HCT116 (cell line): Measurements from ENCODE around the gene TEDDM1.

Source experiments
- EZH2 ChIP-seq: fragments of 200-600 bp; sonication (generic); IDR thresholded peaks from 2 replicates; pipeline ENCODE4 v1.6.1; 2017; ENCODE audit warnings: antibody characterized with exemption, mixed run types
- JUND ChIP-seq: IDR thresholded peaks from 2 replicates; pipeline ENCODE4 v1.6.1; 2012
- POLR2A ChIP-seq: IDR thresholded peaks from 2 replicates; pipeline ENCODE4 v1.7.0; 2011; ENCODE audit warnings: borderline replicate concordance; ENCODE audit not compliant: insufficient read depth, insufficient read length; ENCODE audit errors: extremely low read depth
- SIN3A ChIP-seq: IDR thresholded peaks from 2 replicates; pipeline ENCODE4 v1.6.1; 2012; ENCODE audit warnings: low read depth
- SRF ChIP-seq: IDR thresholded peaks from 2 replicates; pipeline ENCODE4 v1.6.1; 2012; ENCODE audit warnings: low read depth
- ZNF274 ChIP-seq: fragments of 200-500 bp; sonication (Bioruptor generic); IDR thresholded peaks from 2 replicates; pipeline ENCODE4 v1.6.1; 2014; ENCODE audit warnings: mild to moderate bottlenecking, low read depth, low read length, inconsistent platforms
- TF ChIP-seq, protein P1 (sequence below), 3 experiments: fragments of 200-600 bp in 1 of 3; sonication (generic) in 1 of 3; IDR thresholded peaks in 2 of 3; conservative IDR thresholded peaks in 1 of 3; 2 replicates each; pipeline ENCODE4 v1.5.1; 2012 to 2017; ENCODE audit warnings: low read depth in 2 of 3, low read length in 2 of 3, antibody characterized with exemption in 1 of 3, borderline replicate concordance in 1 of 3, control low read depth in 1 of 3, mild to moderate bottlenecking in 1 of 3, mixed read lengths in 1 of 3, mixed run types in 1 of 3, moderate library complexity in 1 of 3; ENCODE audit not compliant: insufficient read depth in 1 of 3
- TF ChIP-seq, protein P2 (sequence below): IDR thresholded peaks from 2 replicates; pipeline ENCODE4 v1.6.1; 2012

DNA sequence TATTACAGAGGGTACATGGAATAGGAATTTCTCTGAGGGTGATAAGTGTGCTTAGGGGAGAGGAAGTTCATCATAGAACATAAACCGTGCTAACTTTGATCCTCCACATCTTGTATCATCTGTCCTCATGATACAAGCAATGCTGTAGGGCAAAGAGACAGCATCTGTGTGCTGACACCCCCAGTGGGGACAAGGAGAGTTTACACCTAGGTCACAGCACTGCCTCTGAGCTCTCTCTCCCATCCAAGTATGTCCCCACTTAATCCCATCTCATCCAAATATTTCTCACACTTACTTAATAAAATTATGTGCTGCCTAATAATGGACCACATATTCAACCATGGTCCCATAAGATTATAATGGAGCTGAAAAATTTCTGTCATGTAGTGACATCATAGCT, 4.3 kb upstream of the TEDDM1 start:
- TF ChIP-seq EZH2 (no peak), JUND (no peak), POLR2A (no peak), ZNF274 (no peak), SIN3A (no peak), SRF (no peak)
- TF ChIP-seq, protein P1, sequence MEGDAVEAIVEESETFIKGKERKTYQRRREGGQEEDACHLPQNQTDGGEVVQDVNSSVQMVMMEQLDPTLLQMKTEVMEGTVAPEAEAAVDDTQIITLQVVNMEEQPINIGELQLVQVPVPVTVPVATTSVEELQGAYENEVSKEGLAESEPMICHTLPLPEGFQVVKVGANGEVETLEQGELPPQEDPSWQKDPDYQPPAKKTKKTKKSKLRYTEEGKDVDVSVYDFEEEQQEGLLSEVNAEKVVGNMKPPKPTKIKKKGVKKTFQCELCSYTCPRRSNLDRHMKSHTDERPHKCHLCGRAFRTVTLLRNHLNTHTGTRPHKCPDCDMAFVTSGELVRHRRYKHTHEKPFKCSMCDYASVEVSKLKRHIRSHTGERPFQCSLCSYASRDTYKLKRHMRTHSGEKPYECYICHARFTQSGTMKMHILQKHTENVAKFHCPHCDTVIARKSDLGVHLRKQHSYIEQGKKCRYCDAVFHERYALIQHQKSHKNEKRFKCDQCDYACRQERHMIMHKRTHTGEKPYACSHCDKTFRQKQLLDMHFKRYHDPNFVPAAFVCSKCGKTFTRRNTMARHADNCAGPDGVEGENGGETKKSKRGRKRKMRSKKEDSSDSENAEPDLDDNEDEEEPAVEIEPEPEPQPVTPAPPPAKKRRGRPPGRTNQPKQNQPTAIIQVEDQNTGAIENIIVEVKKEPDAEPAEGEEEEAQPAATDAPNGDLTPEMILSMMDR (IDR thresholded peaks at IDR 0.05 in 2 of 3, conservative IDR thresholded peaks at IDR 0.05 in 1 of 3; ENCODE audit: borderline replicate concordance in 1 of 3, insufficient read depth in 1 of 3, low read depth in 2 of 3, low read length in 2 of 3) = peak in 2 of 3 experiments; percentile 30 to 33; a peak in 3 of 6 replicates
- TF ChIP-seq, protein P2, sequence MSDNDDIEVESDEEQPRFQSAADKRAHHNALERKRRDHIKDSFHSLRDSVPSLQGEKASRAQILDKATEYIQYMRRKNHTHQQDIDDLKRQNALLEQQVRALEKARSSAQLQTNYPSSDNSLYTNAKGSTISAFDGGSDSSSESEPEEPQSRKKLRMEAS = no peak
